ENCODE measurements around the gene PTH1R.

Gene PTH1R

DNA sequence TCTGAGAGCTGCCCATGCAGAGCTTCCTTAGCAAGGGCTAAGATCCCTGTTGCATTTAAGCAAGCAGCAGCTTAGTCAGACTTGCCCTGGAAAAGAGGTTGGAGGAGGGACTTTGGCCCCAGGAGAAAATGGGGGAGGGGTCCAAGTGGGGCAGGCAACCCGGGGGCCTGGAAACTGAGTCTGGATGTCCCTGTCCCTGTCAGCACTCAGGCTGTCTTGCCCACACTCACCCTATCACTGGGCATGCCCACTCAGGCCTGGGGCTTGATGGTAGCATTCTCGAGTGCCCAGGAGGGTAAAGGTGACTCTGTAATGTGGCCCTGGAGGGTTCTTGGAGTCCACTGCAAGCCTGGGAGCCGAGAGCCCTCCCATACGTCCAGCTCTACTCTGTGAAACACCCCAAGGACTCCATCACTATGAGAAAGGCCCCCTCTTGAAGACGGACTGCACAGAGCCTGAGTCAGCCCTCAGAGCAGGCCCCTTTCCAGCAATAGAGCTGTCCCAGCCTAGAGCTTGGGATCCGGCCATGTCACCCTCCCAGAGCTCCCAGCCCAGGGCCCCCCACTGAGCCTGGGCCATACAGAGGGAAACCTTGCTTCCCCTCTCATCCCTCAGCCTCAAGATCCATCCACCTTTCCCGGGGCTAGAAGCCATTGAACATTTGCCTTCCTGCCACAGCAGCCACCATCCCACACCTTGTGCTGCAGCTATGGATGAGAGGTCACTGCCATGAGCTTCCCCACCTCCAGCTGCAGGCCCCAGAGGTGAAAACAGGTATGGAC, 27.6 kb upstream of the PTH1R start:
- DNase-seq (ENCODE audit: low spot score) = no peak

GRCh38 chr3:46850468-46850779, 27.1 kb upstream of the PTH1R start:
- no peak for DNase-seq (ENCODE audit: low spot score)

DNA sequence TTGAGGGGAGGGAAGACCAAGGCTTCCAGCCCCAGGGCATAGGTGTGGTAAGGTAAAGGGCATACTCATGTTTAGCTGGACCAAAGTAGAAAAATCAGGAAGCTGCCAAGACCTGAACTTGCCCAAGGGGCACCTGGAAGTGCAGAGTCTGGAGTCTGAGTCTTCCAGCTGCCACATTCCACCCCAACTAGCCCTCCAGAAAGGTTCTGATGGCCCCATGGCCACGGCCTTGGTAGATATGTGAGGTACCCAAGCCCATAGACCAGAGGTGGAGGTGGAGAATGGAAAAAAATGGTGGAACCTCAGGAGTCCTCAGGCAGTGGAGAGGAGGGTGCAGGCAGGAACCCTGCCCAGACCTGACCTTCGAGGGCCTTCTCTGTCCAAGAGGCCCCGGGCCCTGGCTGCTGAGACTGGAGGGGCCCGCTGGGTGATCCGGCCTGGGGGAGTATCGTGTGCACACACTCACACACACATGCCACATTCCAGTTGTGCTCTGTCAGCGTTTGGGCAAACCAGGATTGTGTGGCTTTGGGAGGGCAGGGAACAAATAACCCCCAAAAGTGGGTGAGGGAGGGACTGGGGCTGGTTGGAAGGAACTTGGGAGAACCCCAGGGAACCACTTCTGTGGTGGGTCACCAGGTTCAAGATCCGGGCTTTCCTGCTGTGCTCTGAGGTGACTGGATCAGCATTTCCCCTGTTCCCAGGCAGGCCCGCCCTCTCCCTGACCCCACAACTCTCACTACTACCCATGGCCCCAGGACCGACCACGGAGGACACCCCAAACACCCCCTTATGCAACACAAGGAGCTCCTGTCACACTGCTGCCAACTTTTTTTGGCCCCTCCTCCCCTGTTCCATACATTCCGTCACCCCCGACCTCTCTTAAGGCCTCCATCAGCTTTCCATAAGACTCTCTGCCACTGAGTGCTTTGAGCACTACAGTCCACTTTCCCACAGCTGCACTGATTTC, 25.9 kb upstream of the PTH1R start:
- no peak for DNase-seq (ENCODE audit: low spot score)

DNA sequence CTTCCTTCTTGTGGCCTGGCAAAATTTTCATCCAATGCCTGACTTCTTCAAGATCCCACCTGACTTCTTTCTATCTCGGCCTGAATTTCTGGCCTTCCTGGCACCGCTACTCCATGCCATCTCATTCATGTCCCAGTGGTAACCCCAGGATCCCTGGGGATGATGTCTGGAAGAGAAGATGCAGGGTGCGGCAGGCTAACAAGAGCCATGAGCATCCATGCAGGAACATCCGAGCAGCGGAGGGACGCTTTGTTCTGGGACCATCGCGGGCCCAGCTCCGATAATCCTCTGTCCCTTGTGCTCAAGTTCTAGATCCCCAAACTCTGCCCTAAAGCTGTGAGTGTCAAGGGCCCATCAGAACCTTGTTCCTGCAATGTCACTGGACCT, 25.2 kb upstream of the PTH1R start:
- DNase-seq (ENCODE audit: low spot score) = no peak

DNA sequence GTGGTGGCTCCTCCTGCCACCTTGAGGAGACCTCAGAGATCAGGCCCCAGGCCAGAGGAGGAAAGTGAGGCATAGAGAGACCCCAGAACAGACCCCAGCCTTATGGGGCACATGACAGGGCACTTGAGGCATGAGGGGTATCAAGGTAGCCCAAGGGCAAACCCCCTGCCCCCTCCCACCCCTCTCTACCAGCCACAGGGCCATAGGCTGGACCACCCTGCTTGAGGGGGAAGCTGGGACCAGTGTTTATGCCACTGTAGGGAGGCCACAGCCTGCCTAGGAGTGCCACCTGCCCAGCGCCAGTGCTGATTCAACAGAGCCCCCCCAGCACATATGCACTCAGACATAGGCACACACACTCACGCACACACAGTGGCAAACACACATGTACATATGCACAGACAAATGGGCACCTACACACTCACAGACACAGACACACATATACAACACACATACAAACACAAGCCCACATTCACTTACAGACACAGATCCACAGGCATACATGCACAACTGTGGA, 24.6 kb upstream of the PTH1R start:
- no peak for DNase-seq (ENCODE audit: low spot score)

DNA sequence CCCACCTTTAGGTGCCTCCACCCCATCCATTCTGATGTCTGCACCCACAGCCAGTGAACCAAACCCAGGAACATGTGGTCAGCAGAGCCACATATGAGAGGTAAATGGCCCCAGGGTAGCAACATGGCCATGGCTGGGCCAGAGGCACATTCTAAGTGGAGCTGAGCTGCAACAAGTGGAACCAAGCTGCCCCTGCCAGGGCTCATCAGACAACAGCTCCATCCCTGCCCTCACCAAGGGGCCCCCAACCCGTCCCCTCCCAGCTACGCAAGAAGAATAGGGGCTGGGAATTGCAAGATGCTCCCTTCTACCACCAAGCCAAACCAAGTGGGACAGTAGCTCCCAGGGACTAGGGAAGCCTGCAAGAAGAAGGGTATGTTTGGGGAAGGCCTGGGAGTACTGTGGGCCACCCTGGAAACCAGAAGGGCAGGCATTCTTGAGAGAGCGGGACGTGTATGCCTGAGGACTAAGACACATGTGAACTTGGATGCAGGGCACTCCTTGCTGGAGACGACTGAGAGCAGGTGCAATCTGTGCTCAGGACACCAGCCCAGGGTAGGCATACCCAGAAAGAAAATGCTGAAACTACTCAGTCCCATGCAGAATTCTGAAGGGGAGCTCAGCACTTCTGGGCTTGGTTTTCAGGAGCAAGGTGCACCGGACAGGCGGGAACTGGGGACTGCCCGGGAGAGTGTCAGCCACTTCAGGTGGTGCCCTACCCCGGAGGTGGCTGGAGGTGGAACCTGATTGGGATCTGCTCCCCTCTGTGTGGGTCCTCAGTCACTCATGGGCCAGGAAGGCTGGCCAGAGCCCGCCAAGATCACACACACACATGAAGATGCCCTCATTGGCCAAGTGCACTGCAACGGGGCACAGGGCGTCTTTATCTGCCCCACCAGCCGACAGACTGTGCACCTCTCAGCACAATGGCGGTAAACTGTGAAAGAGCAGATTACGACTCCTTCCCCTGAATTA, 23.8 kb upstream of the PTH1R start:
- no peak for DNase-seq (ENCODE audit: low spot score)

- no peak for DNase-seq (ENCODE audit: low spot score)
These were observed 22.9 kb upstream of the PTH1R start for GRCh38 chr3:46854555-46854991.

DNA sequence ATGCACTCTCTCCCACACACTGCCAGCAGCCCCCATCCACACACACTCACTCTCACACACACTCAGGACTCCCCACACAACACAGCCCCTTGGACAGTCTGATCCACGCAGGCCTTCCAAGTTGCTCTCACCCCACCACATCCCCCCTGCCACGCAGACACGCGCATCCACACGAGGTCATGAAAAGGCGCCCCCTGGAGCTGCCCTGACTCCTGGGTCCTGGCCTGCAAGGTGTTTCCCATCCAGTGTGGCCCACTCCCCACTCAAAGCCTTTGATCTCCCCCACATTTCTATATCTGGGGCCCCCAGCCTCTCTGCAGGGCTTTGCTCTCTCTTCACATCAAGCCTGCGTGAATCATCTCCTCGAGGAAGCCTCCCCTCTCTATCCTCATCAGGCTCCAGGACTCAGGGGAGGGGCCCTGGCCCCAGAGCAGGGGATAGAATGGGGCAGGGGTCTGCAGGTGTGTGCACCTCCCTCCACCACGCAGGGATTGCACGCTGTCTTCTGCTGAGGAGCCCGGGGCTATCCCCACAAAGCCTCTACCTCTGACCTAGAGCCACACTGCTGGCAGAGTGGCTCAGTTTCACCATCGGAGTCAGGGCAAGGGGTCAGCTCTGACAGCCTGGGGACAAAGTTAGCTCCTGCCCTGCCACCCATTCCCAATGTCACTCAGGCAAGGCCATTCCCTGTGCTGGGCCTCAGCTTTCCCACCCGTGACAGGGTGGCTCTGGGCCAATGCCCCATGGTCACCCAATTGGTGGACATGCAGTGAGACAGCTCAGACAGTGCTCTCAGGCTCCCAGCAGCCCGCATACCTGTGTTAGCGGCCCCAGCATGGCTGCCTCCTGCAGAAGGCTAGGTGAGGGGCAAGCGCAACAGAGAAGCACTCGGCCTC, 20.7 kb upstream of the PTH1R start:
- DNase-seq (ENCODE audit: low spot score) = no peak

DNA sequence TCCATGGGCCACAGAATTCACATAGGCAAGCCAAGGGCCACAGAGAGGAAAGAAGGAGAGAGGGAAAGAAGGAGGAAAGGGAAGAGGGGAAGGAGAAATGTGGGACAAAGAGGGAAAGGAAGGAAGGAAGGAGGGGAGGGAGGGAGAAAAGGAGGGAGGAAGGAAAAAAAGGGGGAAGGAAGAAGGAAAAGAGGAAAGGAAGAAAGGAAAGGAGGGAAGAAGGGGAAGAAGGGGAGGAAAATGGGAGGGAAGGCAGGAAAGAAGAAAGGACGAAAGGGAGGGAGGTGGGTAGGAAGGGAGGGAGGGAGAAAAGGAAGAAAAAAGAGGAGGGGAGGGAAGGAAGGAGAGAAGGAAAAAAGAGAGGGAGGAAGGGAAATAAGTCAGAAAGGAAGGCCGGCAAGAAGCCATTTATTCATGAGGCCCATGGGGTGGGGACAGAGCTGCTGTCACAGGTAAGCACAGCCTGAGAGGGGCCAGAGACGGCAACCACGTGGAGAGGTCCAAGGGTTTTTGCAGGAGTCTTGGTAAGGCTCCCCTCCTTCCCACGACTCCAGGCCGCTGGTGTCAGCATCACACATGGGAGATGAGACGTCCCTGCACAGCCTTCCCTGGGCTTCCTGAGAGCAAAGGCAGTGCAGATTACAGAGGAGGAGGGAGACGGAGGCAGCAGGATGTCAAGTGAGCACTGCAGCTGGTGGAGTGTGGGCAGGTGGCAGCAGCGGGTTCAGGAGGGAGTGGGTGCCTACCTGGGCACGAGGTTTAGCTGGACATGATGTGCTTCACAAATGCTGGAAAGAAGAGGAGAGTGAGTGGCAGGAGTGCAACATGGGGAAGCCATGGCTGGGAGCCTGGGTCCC, 19.8 kb upstream of the PTH1R start:
- no peak for DNase-seq (ENCODE audit: low spot score)

GRCh38 chr3:46858456-46858855, 19.1 kb upstream of the PTH1R start:
- DNase-seq (ENCODE audit: low spot score) = no peak

GRCh38 chr3:46859001-46859710, 18.4 kb upstream of the PTH1R start:
- DNase-seq (ENCODE audit: low spot score) = no peak

DNA sequence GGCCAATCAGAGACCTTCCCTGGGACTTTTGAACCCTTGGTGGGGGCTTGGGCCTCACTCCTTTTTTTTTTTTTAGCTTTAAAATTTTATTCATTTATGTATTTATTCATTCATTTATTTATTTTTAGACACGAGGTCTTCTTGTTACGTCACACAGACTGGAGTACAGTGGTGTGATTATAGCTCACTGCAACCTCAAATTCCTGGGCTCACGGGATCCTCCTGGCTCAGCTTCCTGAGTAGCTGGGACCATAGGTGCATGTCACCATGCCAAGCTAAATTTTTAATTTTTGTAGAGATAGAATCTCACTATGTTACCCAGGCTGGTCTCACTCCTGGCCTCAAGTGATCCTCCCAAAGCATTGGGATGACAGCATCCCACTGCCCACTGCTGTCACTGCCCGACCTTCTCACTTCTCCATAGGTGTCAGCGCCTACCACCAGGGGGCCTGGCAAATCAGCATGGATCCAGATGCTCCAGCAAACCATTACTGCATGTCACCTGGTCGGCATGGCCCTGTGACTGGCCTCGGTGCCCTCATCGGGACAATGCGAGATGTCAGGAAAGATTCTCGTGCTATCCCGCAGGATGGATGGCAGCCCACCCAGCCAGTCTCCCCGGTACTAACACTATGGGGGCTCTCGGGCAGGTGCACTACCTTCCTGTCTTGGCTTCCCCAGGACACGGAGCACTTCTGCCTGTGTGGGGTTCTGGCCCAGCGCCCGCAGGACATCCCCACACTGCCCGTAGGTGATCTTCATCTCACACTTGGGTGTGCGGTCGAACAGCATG, 17.3 kb upstream of the PTH1R start:
- peak; percentile 8 for DNase-seq (ENCODE audit: low spot score)

- no peak for DNase-seq (ENCODE audit: low spot score)
These were observed 16.5 kb upstream of the PTH1R start for GRCh38 chr3:46860810-46861604.

DNA sequence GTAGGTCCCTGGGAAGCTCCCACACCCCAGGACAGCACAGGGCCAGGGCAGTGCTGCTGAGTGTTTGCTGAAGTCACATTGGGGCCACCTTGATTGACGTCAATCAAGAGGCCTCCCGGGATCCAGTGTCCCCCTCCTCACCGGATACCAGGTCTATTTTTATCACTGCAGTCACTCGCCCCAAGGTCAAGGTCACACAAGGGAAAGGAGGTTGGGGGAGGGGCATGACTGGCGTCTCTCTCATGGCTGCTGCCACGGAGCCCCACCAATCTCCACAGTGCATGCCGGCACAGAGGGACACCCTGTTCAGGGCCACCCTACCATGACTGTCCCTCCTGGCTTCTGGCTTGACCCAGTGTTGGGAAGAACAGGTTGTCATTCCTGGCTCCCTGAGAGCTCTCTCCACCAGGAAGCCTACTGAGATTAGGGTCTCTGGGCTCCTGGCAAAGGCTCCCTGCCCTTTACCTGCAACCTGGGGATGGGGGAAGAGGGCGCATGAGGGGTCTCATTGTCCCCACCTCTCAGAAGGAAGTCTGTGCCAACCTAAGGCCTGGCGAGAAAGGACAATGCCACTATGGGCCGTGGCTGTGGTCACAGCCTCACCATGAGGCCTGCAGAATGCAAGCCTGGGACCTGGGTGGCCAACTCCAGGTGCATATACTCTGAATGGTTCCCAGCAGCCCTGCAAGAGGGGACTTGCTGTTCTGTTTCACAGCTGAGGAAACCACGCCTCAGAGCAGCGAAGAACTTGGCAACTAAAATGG, 15.7 kb upstream of the PTH1R start:
- no peak for DNase-seq (ENCODE audit: low spot score)

DNA sequence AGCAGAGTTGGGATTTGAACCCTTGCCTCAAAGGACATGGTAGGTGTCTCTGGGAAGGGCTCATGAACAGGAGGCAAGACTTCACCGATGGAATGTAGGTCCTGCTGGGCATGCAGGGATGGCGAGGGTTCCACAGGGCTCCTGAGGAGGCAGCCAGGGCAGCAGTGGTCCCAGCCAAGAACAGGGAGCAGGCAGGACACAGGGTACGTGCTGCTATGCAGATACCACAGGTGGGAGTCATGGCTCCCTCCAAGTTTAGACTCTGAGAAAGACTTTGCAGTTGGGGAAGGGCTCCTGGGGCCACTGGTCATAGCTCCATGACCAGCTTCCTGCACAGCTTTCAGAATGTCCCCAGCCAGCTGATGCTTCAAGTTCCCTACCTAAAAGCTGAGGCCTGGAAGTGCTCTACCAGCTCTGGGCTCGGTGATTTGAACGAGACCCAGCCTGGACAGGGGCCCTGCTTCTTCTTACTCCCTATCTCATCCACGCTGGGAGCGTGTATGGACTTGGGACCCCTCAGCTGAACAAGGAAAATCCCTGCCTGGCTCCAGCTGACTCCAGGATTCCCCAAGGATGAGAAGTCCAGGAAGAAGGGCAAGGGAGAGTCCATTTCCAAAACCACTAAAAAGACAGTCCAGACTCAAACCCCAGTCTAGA, 15.0 kb upstream of the PTH1R start:
- DNase-seq (ENCODE audit: low spot score) = no peak

DNA sequence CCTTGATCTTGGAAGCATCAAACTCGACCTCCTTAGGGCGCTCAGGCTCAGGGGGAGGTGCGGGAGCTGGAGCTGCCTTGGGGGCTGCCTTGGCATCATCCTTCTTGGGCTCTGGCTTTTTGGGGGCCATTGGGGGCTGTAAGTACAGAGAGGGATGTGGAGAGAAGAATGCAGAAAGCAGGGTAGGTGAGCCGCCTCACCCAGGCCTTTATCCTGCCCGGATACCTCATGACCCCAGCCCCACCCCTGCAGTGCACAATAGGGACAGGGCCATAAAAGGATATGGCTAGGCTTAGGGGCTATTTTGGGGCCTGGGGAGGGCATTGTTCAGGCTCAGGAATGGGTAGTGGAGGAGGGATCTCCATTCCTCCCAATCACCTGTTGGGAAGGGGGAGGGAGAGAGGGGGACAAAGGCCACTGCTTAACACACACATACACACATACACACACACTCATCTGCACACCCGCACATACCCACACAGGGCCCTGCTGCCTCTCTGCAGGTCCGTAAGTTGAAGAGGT, 14.2 kb upstream of the PTH1R start, which contains the start of gene MYL3:
Gene MYL3, minus strand, starts transcription at position 184 of the 522 bp plus-strand sequence. Its CDS starts 54 bp downstream, at position 130.
- DNase-seq (ENCODE audit: low spot score) = no peak
